HG02642 (cell line): ENCODE measurements around the gene ZBTB17.
"Not testable (repeated sequence)": the region's sequence is repeated elsewhere in the genome, so short reads cannot be mapped to it uniquely, and the experiment has no call there.

ENCODE experiments used
- ATAC-seq: cut with Tn5 transposase; IDR thresholded peaks from one replicate; pipeline ENCODE4 v1.9.1; 2021; ENCODE audit warnings: mild to moderate bottlenecking; ENCODE audit not compliant: unreplicated experiment, poor library complexity

Gene ZBTB17

DNA sequence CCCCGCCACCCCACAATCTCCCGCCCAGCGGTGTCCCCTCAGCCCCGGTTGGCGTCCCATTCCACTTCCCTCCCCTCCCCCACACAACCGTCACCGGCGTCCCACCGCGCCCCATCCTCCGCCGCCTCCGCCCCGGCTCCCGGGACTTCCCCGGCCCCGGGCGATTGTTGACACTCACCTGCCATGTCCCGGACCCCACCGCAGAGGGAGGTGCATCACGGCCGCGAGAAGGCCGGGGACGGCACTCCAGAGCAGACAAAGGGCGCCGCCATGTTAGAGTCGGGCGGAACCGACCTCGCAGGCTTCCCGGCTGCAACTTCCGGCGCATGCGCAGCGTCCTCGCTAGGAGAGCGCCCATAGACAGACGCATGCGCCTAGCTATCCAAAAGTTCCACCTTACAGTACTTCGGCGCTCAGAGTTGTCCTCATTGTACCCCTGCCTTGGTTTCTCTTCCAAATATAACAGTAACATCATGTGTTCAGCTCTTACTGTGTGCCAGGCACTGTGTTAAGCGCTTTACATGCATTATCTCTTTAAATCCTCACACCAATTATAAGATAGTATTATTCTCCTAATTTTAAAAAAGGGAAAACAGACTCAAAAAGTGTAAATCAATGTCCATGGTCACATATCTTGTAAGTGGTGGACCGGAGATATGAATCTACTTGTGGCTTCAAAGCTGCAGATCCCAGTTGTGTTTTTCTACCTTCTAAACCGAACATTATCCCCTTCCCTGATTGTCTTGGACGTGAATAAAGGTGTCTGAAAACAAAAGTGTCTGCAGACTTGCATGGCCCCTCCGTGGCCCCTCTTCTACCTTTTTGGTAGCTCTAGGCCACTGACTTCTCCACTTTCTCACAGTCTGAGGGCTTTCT, at the start of gene ZBTB17:
ZBTB17 (minus strand) TSS at position 297 of the 876 bp plus-strand sequence. CDS start 27,606 bp downstream, outside the sequence.
- ATAC-seq: peak; percentile 82

DNA sequence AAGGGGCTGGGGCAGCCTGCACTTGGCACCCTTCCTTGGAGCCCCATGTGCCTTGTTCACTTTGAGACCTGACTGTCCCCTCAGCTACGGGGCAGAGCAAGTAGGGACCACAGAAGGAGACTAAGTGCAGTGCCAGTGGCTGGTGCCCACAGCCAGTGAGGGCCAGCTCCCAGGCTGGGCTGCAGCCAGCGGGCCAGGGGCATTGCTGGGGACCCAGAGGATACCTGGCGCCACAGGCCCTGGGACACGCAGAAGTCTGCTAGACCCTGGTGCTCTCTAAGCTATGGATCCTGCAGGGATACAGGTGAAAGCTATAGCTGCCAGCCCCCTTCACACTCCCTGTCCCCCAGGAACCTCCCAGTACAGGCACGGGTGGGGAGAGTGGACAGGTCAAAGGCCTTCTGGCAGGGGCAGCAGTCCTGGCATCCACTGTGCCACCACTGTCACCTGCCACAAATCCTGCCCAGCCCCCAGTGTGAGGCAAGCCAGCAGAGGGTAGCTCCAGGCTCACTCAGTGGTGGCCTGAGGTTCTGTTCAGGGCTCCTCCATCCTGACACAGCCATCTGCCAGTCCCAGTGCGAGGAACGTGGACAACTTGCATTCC, 47.3 kb upstream of the ZBTB17 start:
- no peak for ATAC-seq

DNA sequence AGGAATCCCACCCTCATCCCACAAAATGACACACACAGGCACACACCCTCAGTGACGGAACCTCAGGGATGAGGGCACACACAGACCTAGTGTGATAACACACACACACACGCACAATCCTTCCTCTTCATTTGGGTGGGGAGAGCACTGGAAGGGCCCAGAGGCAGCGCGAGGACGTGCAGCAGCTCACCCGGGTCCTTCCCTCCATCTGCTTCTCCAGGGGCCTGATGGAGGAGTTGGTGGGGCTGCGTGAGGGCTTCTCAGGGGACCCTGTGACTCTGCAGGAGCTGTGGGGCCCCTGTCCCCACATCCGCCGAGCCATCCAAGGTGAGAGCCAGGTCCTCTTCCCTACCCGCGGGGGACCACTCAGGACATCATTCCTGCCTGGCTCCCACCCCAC, 46.5 kb upstream of the ZBTB17 start:
- no peak for ATAC-seq

DNA sequence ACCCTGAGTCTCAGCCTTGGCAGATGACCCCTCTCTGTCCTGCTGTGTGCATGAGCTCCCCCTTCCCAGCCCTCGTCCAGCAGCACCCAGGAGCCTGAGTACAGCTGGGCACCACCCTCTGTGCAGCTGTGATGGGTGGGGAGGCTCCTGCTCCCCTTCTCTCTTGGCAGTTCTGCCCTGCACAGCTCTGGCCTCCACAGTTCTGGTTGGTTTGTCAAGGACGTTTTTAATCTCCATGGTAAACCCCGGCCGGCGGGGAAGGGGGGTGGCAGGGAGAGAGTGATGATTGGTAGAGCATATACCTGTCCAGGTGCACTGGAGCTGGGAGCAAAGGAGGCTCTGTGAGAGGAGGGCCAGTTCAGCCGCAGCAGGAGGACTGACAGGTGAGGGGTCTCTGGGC, 45.8 kb upstream of the ZBTB17 start, which contains the start of gene CLCNKA:
CLCNKA (plus strand) TSS at position 356 of the 400 bp plus-strand sequence. CDS start 584 bp downstream, outside the sequence.
- no peak for ATAC-seq

DNA sequence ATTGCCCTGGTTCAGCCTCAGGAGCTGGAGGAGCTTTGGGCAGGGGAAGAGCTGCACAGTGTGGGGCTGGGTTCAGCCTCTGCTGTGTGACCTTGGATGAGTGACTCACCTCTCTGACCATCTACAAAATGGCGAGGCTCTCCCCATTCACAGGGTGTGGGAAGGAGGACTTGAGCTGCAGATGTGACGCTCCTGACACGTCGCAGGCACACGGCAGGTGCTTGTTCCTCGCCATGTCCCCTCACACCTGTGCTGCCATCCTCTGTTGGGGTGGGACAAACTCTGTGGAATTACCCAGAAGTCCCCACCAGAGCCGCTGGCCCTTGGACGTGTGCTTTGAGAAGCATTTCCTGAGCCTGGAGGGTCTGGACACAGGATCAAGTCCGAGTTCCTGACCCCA, 45.0 kb upstream of the ZBTB17 start:
- not testable (repeated sequence) for ATAC-seq

DNA sequence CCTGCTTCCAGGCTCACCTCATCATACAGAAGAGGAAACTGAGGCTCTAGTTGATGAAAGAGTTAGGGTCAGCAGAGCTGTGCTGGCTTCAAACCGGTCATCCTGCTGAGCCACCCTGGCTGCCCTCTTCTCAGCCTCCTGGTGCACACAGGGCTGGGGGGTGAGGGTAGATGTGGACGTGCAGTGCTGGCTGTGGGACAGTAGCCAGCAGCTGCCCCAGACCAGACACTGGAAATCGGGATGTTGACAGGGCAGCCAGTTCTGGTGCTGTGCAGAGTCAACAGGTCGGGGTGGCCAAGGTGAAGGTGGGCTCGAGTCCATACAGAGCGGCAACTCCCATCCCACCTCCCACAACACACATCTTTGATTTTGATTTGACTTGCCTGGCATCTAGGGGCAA, 44.4 kb upstream of the ZBTB17 start:
- no peak for ATAC-seq

DNA sequence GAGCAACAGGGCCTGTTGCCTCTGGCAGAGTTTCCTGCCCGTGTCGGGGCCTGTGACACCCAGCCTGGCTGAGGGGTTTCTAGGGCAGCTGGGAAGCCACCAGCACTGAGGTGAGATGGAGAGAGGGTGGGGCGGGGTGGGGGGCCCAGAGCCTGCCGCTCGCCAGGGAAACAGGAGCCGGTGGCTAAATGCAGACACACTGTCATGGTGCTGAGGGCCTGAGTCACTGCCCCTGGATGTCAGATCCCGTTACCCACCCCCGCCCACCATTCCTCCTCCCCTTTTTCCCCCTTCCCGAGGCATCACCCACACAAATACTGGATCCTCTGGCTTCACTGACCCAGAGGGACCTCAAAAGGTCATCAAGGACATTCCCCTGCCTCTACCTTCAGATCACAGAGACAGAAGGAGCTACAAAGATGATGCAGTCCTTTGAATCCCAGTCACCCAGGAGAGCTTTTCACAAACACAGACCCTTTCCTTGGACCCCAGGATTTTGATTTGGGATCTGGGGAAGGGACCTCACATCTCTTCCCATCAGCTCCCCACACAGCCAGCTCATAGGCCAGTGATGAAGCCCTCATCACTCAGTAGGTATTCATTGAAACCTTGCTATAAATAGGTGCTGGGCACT, 43.9 kb upstream of the ZBTB17 start:
- no peak for ATAC-seq

DNA sequence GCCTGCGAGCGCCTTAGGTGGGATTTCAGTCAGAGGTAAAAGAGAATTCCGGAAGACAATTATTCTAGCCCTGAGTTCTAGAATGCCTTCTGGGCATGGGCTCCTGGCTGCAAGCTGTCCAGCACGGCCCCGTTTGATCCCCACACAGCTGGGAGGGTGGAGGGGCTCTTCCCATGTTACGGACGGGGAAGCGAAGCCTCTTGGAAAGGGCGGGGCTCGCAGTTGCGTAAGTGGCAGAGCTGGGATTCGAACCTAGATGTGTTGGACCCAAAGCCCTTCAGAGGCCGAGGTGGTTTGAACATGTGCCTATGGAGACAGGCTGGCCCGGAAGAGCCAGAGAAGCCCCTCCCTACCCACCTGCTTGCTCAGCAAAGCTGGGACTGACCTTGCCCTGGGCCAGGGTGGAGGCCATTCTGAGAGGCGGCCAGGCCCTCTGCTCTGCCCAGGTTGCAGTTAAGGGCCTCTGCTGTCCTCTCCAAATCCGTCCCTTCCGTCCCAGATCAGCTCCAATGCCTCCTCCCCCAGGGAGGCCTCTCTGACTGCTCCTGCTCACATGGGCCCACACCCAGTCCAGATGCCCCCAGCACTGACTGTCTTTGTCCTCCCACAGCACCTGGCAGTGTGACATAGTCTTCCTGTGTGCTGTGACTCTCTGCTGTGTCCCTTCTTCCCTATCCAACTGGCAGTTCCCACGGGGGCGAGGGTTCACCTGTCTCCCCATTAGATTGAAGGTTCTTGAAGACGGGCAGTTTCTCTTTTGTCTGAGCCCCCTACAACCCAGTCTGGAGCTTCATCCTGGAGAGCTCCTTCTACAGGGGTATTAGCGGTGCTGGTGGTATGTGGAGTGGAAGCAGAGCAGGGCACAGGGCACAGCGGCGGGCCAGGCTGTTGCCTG, 43.1 kb upstream of the ZBTB17 start:
- ATAC-seq: no peak

DNA sequence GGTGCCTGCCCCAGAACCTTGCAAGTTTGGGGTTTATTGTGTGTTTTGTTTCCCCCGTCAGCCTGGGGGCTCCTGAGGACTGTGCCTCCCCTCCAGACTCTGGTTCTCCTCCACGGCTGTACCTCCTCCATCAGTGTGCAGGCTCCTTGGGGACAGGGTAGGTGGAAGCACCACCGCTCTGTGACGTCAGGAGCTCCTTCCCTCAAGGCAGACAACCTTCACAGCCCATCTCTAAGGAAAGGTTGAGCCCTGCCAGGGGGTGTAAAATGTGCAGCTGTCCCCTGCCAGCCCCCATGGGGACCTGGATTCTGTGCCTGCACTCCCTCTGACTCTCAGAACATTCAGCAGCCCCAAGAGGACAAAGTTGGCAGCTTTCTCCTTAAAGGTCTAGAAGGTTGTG, 42.4 kb upstream of the ZBTB17 start:
- no peak for ATAC-seq

DNA sequence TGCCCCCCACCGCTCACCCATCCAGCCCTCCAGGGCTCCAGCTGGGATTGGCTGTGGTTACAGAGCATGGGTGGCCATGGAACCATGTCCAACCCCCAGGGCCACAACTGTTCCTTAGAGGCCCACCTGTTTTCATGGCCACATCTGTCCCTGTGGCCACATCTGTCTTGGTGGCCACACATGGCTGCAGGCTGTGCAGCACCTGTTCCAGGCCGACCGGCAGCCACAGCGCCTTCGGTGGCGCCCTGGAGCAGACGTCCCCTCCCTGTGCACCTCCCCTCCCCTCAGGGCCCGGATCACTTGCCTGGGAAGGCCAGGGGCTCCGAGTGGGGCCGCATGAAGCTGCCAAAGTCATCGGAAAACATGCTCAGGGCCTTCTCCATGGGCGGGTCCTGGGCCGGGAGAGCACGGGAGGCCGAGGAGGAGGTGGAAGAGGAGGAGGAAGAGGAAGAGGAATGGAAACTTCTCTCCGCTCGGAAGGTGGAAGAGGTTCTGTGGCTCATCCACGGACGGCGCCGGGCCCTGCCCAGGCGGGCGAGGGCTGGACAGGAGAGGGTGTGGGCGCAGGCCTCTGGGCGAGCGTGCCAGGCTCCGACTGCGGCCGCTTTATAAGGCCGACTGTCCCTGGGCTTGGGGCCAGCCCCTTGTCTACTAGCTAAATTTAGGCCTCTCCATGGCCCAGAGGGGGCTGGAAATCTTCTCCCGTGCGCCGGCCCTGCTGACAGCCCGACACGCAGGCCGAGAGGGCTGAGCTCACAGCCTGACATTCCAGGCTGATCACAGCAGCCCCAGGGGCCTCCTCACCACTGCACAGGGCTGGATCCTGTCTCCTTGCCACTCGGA, 41.8 kb upstream of the ZBTB17 start, which contains the start of gene HSPB7:
HSPB7 (minus strand) TSS at position 583 of the 843 bp plus-strand sequence; CDS start at position 503, 80 bp downstream.
- no peak for ATAC-seq

DNA sequence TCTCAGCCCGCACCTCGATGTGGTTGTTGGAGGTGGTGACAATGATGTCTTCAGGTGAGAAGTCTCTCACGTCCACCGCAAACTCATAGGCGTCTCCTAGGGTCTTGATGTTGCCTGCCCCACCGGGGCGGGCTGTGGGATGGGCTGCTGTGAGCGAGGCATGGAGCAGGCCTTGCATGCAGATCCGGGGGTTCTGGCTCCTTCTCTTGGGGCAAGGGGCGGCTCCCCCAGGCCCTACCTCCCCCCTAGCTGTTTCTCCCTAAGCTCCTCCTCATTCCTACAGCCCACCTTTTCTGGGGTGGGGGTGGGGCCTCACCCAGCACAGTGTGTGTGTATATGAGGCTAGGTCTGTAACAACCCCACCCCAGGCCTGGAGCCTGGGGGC, 41.2 kb upstream of the ZBTB17 start:
- no peak for ATAC-seq

DNA sequence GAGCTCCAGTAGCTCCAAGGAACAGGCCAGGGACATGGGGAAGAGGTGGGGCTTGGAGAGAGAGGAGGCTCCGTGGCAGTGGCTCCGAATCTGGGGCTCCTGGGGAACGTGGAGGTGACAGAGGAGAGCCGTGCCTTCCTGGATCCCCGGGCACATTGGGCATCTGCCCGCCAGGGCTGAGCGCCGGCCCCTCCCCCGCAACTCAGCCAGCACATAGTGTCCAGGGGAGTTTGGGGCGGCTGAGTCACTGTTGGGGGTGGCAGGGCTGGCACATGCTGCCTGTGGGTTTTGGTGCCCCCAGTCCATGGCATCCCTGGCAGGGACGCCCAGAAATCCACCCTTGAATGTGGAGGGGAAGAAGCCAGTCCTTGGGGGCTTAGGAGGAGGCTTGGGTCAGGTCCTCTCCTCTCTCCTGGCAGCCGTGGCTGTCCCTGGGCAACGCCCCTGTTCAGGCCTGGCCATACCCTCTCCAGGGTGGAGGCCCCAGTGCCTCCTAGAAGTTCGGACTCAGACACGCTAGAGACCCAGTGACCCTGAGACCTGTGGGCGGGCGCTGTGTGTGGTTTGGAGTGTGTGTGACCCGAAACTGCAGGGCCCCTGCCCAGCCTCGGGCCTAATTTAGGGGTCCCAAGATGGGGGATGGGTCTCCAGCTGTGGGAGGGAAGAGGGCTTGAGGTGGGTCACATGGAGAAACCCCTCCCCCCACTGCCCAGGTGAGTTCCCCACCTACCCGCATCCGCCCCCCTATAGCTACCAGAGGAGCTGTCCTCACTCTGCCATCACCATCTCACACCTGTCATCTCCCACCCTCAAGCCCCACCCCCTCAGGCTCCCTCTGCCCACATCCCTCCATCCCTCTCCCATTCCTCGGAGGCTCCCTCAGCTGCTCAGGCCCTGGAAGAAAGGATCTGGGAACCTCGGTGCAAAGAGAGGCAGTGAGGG, 40.3 kb upstream of the ZBTB17 start:
- ATAC-seq: no peak

DNA sequence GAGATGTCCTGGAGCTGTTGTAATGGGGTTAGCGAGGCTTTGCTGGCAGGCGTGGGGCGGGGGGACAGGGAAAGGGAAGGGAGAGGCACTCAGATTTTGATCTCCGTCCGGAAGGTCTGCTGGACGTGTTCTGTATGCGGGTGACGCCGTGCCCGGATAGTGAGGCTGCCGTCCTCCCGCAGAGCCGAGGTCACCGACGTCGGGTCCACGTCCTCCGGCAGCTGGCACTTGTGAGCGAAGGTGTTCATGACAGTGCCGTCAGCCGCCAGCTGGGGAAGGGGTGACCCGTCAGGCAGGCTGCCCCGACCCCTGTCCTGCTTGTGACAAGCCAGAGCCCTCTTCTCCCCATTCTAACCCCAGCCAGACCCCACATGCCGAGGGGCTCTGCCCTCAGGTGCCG, 39.6 kb upstream of the ZBTB17 start:
- ATAC-seq: no peak

DNA sequence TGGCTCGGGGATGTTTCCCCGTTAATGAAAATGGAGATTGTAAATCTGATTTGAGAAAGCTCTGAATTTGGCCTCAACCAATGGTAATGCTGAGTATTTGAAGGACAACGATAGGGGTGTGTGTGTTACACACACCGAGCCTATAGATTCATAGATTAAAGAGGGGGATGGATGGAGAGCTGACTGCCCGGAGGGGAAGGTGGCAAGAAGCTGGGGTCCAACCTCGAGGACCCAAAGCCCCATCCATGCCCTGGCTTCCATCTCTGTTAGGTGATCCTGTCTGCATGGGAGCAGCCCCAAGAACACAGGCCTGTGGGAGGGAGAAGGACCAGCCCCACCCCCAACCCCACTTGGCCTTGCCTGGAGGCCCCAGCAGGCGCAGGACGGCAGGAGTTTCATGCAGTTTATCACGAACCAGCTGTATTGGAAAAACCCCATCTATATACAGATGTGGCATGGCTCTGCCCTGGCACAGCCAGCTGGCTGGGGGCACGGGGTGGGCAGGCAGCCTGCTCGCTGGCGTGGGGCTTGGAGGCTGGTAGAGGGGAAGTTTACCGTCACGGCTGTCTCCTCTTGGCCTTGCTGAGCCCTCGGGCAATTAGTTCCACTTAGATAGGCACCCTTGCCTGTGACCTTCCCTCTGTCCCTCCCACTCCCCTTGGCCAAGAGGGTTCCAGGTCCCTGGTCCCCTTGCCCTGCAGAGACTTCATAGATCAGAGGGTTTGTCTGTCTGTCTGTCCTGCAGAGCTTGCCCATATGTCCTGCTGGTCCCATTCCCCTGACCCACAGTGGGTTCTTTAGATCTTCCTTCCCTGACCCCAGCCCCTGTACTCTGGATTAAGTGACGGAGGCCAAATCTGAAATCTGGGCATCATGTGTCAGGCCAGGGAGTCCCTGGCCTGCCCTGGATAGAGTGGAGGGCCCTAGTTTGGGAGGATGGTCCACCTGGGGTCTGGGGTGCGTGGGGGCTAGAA, 38.9 kb upstream of the ZBTB17 start:
- no peak for ATAC-seq

DNA sequence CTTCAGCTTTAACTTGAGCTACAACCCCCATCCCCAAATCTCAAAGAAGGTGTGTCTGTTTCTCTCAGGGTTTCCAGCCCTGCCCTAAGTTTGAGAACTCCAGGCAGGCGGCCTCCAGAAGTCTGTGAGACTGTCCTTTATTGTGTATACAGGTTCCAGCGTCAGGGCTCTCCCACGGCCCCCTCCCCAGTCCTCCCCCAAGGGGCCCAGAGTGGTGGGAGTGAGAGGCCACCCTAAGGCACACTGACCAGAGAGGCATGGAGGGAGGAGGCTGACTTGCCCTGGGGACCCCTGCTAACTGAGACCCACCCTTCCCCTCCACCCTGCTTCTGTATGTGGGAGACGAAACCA, 38.0 kb upstream of the ZBTB17 start:
- ATAC-seq: no peak

DNA sequence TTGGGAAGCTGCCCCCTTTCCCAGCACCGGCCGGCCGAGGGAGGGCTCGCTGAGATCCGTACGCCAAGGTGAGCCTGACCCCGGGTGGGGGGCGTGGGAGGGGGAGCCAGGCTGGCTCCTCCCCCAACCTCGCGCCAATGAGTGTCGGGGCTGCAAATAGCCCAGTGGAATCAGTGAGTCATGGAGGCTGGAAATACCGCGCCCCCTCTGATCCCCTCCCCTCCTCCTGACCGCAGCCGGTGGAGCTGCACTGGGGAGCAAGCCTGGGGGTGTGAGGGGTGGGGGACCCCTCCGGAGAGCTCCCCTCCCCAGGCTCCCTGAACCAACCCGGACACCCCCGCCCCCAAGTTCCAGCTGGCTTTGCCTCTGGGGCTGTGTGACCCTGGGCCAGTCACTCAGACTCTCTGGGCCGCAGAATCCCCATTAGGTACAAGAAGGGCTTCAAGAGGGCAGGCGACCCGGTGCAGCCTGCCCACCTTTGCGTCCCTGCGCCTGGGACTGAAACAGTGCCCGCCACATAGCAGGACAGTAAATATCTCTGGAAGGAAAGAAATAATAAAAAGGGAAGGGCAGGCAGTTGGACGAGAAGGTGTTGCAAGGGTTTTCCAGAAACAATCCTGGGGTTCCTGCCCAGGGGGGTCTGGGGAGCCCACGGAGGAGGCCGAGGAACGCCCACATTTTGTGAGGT, 37.5 kb upstream of the ZBTB17 start:
- ATAC-seq: no peak
